ENCODE results near the gene PHACTR3. TPM values are rescaled to one million over a fixed set of nuclear protein-coding genes. Genes with fewer than 3 reads are reported as not detected.

PHACTR3 gene
- total RNA-seq, 3 donors from 2014 or later, result 0.41 to 3.4 (median 1.1) TPM

DNA sequence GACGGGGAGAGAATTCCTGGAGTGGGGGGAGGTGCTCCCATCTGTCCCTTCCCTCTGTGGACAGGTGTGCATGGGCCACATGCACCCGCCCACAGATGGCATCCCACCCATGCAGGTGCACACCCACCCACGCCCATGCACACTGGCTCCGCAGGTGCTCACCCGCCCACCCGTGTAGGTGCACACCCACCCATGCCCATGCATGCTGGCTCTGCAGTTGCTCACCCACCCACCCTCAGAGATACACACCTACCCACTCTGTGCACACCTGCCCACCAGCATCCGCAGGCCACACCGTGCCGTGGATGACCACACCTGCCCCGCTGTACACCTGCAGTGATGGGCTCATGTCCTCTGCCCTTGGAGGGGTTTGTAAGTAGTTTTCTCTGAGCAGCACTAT lies 132.0 kb downstream of the PHACTR3 start:
- ATAC-seq (no peak), DNase-seq (no peak)
- intact Hi-C loops (cut with DNase I, micrococcal nuclease), result no loop called here
- no peaks in the 10 kb centered on the region for H3K4me1 ChIP-seq (ENCODE audit: low read depth)
- H3K4me3 ChIP-seq, result no peak overlapping the region
- no peaks in the 10 kb centered on the region for H3K36me3 ChIP-seq (ENCODE audit: low read depth)
- H3K9me3 ChIP-seq, result no peaks in the 10 kb centered on the region
- TF ChIP-seq, protein P1, sequence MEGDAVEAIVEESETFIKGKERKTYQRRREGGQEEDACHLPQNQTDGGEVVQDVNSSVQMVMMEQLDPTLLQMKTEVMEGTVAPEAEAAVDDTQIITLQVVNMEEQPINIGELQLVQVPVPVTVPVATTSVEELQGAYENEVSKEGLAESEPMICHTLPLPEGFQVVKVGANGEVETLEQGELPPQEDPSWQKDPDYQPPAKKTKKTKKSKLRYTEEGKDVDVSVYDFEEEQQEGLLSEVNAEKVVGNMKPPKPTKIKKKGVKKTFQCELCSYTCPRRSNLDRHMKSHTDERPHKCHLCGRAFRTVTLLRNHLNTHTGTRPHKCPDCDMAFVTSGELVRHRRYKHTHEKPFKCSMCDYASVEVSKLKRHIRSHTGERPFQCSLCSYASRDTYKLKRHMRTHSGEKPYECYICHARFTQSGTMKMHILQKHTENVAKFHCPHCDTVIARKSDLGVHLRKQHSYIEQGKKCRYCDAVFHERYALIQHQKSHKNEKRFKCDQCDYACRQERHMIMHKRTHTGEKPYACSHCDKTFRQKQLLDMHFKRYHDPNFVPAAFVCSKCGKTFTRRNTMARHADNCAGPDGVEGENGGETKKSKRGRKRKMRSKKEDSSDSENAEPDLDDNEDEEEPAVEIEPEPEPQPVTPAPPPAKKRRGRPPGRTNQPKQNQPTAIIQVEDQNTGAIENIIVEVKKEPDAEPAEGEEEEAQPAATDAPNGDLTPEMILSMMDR (IDR thresholded peaks at IDR 0.05), result no peak

DNA sequence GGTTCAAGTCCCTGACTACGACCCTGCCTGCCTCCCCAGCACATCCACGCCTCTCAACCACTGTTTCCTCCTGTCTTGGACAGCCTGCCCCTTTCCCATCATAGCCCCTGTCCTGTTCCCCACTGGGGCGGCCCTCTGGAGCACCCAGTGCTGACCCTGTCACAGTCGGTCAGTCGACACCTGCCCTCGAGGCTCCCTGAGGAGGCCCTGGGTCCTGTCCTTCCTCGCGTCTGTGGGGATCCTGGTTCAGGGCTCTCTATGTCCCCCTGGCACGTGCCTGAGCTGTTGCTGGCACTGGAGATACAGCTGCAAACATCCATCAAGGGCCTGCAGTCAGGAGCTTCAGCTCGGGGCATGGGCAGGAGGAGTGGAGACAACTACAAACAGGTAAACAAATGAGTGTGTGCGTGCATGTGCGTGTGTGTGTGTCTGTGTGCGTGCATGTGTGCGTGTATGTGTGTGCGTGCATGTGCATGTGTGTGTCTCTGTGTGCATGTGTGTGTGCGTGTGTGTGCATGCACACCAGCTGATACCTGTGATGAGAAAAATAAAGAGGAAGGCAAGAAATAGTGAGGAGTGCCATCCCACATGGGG lies 132.8 kb downstream of the PHACTR3 start:
- ATAC-seq (no peak), DNase-seq (no peak)
- TF ChIP-seq, protein P1 (IDR thresholded peaks at IDR 0.05), result no peak
- H3K4me1 ChIP-seq (ENCODE audit: low read depth), result no peaks in the 10 kb centered on the region
- no peaks in the 10 kb centered on the region for H3K36me3 ChIP-seq (ENCODE audit: low read depth)
- intact Hi-C loops (cut with DNase I, micrococcal nuclease), result no loop called here
- no peak overlapping the region for H3K4me3 ChIP-seq
- no peaks in the 10 kb centered on the region for H3K9me3 ChIP-seq

DNA sequence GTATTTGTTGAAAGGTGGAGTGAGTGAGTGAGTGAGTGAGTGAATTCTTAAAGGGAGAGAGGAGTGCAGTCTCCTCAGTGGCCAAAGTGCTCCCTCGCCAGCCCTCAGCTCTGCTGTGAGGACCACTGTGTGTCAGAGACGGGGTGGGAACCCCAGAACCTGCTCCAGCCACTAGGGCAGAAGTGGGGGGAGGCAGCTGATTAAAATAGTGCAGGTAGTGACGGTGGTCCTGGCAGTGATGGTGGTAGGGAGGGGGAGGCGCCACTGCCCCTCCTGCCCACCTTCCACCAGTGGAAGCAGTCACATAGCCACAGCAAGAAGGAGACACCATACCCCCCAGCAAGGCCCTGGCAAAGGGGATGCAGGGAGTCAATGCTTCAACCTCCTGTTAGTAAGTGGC lies 133.5 kb downstream of the PHACTR3 start:
- DNase-seq (no peak), ATAC-seq (no peak)
- H3K9me3 ChIP-seq, result no peaks in the 10 kb centered on the region
- no peak overlapping the region for H3K4me3 ChIP-seq
- H3K4me1 ChIP-seq (ENCODE audit: low read depth), result no peaks in the 10 kb centered on the region
- H3K36me3 ChIP-seq (ENCODE audit: low read depth), result no peaks in the 10 kb centered on the region
- intact Hi-C loops (cut with DNase I, micrococcal nuclease), result no loop called here
- TF ChIP-seq, protein P1 (IDR thresholded peaks at IDR 0.05), result no peak

DNA sequence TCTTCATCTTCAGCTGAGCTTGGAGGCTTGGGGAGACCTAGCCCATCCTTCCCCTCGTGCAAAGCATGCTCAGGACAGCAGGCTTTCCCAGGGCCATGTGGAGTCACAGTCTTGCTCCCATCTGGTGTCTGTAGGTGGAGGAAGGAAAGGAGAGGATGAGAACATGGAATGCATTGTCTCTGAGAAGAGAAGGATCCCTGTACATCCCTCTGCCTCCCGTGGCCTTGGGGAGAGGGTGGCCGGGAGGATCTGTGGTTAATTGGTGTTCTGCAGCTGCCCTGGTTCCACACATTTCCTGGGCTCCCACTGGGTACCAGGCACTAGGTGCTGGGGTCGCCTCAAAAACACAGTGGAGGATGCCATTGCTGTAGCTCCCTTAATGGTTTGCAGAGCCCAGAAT lies 134.5 kb downstream of the PHACTR3 start:
- intact Hi-C loops (cut with DNase I, micrococcal nuclease), result no loop called here
- DNase-seq (no peak), ATAC-seq (no peak)
- TF ChIP-seq, protein P1 (IDR thresholded peaks at IDR 0.05), result no peak
- no peak overlapping the region for H3K4me3 ChIP-seq
- no peaks in the 10 kb centered on the region for H3K36me3 ChIP-seq (ENCODE audit: low read depth)
- no peaks in the 10 kb centered on the region for H3K9me3 ChIP-seq
- no peaks in the 10 kb centered on the region for H3K4me1 ChIP-seq (ENCODE audit: low read depth)

DNA sequence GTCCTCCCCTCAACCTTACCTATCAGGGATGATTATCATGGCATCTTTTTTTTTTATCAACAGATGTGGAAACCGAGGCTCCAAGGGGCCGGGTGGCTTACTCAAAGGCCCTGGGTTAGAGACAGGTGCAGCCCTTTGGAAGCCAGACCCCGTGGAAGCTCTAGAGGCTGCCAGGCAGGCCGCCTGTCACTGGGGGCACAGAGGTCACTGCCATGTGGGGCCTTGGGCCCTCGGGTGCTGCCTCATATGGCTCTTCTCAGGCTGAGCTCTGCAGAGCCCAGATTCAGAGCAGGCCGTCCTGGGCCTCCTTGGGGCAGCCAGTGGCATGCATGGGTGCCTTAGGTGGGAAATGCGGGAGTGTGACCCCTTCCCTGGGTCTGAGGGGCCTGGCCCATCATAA lies 136.3 kb downstream of the PHACTR3 start:
- ATAC-seq (no peak), DNase-seq (no peak)
- H3K36me3 ChIP-seq (ENCODE audit: low read depth), result no peaks in the 10 kb centered on the region
- H3K9me3 ChIP-seq, result no peaks in the 10 kb centered on the region
- H3K4me1 ChIP-seq (ENCODE audit: low read depth), result no peaks in the 10 kb centered on the region
- H3K4me3 ChIP-seq, result no peak overlapping the region
- intact Hi-C loops (cut with DNase I, micrococcal nuclease), result no loop called here
- TF ChIP-seq, protein P1 (IDR thresholded peaks at IDR 0.05), result no peak

DNA sequence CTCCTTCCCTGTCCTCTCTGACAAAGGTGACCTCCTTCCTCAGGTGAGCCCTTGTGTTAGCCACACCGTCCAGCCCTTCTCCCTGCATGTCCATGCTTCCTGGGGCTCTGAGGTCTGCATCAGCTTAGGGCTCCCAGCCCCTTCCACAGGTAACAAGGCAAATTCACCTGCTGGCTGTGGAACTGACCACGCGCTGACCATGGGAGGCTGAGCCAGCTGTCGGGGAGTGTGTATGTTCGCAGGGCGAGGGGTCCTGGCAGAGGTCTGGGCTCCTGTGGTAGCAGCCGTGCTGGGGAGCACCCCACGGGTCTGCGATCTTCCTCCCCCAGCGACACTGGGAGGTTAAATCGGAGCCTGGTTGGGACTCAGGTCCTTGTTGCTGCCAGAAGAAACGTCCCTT lies 136.7 kb downstream of the PHACTR3 start:
- H3K4me1 ChIP-seq (ENCODE audit: low read depth), result no peaks in the 10 kb centered on the region
- no peak for DNase-seq
- no peaks in the 10 kb centered on the region for H3K9me3 ChIP-seq
- ATAC-seq, result no peak
- intact Hi-C loops (cut with DNase I, micrococcal nuclease), result no loop called here
- TF ChIP-seq, protein P1 (IDR thresholded peaks at IDR 0.05), result no peak
- no peak overlapping the region for H3K4me3 ChIP-seq
- no peaks in the 10 kb centered on the region for H3K36me3 ChIP-seq (ENCODE audit: low read depth)
